Astrocyte of the spinal cord (primary cell): ENCODE measurements around the gene ANXA2.
"Not testable (repeated sequence)": the region's sequence is repeated elsewhere in the genome, so short reads cannot be mapped to it uniquely, and the experiment has no call there.

Experiments used
- DNase-seq: peaks from one replicate; pipeline ENCODE4 v3.0.0; 2011; ENCODE audit warnings: low read depth, low spot score
- H3K4me3 ChIP-seq: 2 replicates; pipeline ENCODE4 v1.5.1; 2011; ENCODE audit warnings: low read depth, mild to moderate bottlenecking, low read length, moderate library complexity
- in situ Hi-C: cut with HindIII; loops from 2 replicates; pipeline ENCODE4 v1.10.0; 2017; ENCODE audit warnings: low sequenced_read_pairs
- TF ChIP-seq, protein P1 (sequence below): IDR thresholded peaks from 2 replicates; pipeline ENCODE4 v1.5.1; 2012; ENCODE audit warnings: low read depth, mild to moderate bottlenecking, low read length, inconsistent platforms

The ANXA2 gene

DNA sequence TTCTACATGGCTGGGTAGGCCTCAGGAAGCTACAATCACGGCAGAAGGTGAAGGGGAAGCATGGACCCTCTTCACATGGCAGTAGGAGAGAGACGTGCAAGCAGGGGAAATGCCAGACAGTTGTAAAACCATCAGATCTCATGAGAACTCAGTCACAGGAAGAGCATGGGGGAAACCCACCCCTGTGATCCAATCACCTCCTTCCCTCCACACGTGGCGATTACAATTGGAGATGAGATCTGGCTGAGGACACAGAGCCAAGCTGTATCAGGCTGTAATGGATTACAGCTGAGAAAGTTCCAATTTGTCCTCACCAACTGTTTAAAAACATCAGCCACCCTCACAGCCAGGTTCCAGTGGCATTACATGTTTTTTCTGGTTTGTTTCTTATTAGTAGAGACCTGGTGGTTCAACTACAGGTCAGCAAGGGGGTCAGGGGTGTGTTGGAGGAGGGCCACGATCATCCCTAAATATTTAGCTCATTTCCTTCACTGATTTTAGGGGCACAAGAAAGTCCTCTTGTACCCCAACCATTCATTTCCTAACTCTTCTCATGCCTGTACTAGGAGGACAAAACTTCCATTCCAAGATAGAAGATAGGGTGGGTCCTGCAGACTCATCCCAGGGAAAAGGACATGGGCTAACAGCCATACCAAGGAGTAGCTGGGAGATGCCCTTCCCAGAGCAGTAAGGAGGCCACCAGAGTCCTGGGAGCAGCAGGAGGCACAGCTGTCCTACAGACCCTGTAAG, 54.4 kb downstream of the ANXA2 start:
- in situ Hi-C loops: no loop called here
- DNase-seq: peak; percentile 36
- TF ChIP-seq, protein P1, sequence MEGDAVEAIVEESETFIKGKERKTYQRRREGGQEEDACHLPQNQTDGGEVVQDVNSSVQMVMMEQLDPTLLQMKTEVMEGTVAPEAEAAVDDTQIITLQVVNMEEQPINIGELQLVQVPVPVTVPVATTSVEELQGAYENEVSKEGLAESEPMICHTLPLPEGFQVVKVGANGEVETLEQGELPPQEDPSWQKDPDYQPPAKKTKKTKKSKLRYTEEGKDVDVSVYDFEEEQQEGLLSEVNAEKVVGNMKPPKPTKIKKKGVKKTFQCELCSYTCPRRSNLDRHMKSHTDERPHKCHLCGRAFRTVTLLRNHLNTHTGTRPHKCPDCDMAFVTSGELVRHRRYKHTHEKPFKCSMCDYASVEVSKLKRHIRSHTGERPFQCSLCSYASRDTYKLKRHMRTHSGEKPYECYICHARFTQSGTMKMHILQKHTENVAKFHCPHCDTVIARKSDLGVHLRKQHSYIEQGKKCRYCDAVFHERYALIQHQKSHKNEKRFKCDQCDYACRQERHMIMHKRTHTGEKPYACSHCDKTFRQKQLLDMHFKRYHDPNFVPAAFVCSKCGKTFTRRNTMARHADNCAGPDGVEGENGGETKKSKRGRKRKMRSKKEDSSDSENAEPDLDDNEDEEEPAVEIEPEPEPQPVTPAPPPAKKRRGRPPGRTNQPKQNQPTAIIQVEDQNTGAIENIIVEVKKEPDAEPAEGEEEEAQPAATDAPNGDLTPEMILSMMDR: no peak
- H3K4me3 ChIP-seq: no peak overlapping the region

GRCh38 chr15:60340207-60340921, 57.4 kb downstream of the ANXA2 start:
- no peak overlapping the region for H3K4me3 ChIP-seq
- no peak for DNase-seq
- in situ Hi-C loops: no loop called here
- TF ChIP-seq, protein P1: peak; percentile 35

DNA sequence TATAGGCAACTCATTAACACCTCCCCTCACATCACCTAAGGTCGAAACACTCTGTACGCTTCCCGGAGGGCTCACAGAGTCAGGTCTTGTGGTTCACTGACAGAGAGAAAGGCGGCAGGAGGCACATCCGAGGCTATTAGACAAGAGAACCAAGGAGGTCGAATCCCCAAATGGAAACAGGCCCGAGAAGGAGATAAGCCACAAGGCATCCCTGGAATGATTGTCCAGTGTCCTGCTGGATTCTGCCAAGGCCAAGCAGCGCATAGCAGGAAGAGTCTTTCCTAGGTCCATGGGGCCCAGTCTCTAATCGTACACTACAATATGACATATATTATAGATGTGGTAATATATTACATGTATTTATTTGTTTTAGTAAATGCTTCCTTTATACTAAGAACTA, 58.5 kb downstream of the ANXA2 start:
- in situ Hi-C loops: no loop called here
- H3K4me3 ChIP-seq: no peak overlapping the region
- TF ChIP-seq, protein P1: no peak

DNA sequence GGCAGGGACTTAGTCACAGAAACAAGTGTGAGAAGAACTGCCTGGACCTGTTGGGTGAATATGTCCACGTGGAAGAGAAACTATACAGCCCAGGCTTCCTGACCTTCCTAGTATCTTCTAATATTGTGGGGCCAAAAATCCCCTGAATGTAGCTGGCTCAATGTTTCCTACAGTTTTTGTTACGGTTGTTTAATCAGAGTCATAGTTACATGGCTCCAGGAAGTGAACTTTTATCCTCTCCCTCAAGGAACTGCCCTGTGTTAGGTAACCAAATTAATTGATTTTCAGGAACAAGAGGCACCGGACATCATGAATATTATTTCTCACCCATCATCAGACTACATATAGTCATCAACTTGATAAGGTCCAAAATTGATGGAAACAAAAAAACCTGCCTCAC, 59.0 kb downstream of the ANXA2 start:
- no peak for DNase-seq
- in situ Hi-C loops: no loop called here
- TF ChIP-seq, protein P1: no peak
- H3K4me3 ChIP-seq: no peak overlapping the region

More for the DNA sequence above, 58.5 kb downstream of the ANXA2 start:
- DNase-seq: no peak

DNA sequence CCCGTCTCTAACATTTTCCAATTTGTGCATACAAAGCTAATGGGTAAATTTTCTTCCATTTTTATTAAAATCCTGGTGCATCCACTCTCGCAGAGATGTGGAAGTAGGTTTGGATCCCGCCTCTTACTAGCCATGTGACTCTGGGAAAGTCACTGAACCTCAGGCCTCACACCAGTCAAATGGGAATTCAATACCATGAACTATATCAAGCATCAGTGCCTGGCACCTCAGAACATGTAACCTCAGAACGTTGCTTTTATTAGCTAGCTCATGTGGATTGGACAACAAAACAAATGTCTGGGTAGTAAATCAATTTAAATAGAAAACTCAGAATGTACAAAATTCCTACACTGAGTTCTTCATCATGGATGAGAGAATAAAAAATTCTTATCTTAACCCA, 60.7 kb downstream of the ANXA2 start:
- H3K4me3 ChIP-seq: no peak overlapping the region
- TF ChIP-seq, protein P1: no peak
- DNase-seq: no peak
- in situ Hi-C loops: no loop called here

GRCh38 chr15:60335296-60335695, 62.5 kb downstream of the ANXA2 start:
- H3K4me3 ChIP-seq, in situ Hi-C loops, DNase-seq: not testable (repeated sequence)

GRCh38 chr15:60328852-60329443, 68.8 kb downstream of the ANXA2 start:
- TF ChIP-seq, protein P1: peak; percentile 75
- in situ Hi-C loops: no loop called here
- no peak overlapping the region for H3K4me3 ChIP-seq
- peak; percentile 40 for DNase-seq
